Measurements from ENCODE around the gene RETREG2.

Gene RETREG2

DNA sequence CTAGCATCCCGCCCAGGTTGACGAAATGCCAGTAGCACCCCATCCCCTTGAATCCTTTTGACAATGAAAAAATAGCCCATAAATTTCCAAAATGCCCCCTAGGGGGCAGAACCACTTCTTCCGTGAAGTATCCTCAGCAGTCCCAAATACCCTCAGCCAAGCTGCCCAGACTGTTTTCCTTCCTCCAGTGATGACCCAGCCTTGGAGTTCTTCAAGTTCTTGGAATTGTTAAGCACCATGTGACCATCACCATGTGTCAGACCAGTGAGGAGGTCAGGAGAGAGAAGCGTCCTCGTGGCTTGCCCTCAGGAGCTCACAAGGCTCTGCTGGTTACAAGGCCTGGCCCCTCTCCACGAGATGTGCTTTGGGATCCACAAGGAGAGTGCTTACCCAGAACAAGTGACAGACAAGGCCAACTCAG, 6.8 kb upstream of the RETREG2 start:
- DNase-seq (ENCODE audit: low read depth): peak; percentile 87
- Histone ChIP-seq H3K27me3 (replicated peaks; ENCODE audit: control insufficient read depth, insufficient read depth, low read length) (no peaks in the 10 kb centered on the region), H3K4me1 (ENCODE audit: control insufficient read depth, insufficient read depth, low read length) (peaks cover 31% of the 10 kb centered on the region), H3K9ac (ENCODE audit: low read length) (peak overlapping the region; percentile 50), H3K36me3 (ENCODE audit: control insufficient read depth, insufficient read depth, low read length, severe bottlenecking) (peaks cover 28% of the 10 kb centered on the region), H3K4me3 (ENCODE audit: low read length) (no peak overlapping the region), H3K9me3 (ENCODE audit: control insufficient read depth, low read length) (no peaks in the 10 kb centered on the region)

DNA sequence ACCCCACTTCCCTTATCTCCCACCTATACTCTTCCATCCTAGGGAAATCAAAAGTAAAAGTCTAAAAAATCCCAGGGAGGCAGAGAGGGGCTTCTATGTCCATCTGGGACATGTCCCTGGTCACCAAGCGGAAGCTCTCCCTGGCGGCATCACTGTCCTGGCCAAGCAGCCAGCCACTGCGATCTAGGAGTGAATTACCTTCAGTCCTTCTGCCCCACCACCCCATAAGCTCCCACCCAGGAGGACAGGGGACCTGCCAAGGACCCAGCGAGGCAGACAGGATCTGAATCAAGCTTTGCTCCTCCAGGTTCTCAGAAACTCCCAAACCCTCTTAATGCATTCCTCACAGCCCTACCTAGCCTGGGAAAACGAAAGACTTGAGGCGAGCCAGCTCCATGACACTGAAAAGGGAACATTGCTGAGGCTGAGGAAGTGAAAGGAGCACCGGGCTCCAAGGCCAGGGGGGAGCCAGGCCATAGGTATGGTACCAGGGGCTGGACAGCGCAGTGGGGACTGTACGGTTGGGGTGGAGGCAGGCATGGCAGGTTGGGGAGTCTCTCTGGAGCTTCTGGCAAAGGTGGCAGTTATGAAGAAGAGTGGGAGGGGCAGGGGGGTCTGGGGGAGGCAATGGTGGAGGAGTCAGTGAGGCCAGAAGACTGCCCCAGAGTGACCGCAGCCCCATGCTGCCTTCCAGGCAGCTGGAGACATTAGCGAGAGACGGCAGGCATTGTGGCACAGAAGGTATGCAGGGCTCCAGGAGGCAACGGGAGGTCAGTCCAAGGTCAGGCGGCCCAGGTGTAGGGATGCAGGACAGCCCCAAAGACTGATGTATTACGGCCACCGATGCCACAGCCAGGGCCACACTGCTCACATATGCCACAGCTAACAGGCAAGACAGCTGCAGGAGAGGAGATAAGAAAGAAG, 5.6 kb upstream of the RETREG2 start:
- no peak for DNase-seq (ENCODE audit: low read depth)
- Histone ChIP-seq H3K9me3 (ENCODE audit: control insufficient read depth, low read length) (no peaks in the 10 kb centered on the region), H3K4me3 (ENCODE audit: low read length) (no peak overlapping the region), H3K4me1 (ENCODE audit: control insufficient read depth, insufficient read depth, low read length) (peaks cover 36% of the 10 kb centered on the region), H3K27me3 (replicated peaks; ENCODE audit: control insufficient read depth, insufficient read depth, low read length) (no peaks in the 10 kb centered on the region), H3K9ac (ENCODE audit: low read length) (peak overlapping the region; percentile 50), H3K36me3 (ENCODE audit: control insufficient read depth, insufficient read depth, low read length, severe bottlenecking) (peaks cover 28% of the 10 kb centered on the region)

DNA sequence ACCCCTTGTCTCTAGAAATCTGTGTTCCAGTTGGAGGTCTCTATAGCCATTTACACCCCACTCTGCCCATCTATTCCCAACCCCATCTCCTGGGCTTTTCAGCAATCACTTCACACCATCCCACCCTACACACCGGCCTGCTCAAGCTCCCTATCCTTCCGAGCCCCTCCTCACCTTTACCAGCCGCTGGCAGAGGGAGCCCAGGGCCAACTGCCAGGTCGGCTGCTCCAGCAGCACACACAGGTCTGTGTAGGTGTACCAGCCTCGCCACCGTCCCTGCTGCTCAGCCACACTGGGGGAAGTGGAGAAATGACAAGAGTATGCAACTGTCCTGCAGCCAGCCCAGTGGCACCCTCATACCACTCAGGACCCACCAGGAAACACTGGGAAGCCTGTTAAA, 4.9 kb upstream of the RETREG2 start:
- Histone ChIP-seq H3K4me1 (ENCODE audit: control insufficient read depth, insufficient read depth, low read length) (peaks cover 37% of the 10 kb centered on the region), H3K27me3 (replicated peaks; ENCODE audit: control insufficient read depth, insufficient read depth, low read length) (no peaks in the 10 kb centered on the region), H3K36me3 (ENCODE audit: control insufficient read depth, insufficient read depth, low read length, severe bottlenecking) (peaks cover 28% of the 10 kb centered on the region), H3K9me3 (ENCODE audit: control insufficient read depth, low read length) (no peaks in the 10 kb centered on the region), H3K4me3 (ENCODE audit: low read length) (no peak overlapping the region), H3K9ac (ENCODE audit: low read length) (no peak overlapping the region)
- no peak for DNase-seq (ENCODE audit: low read depth)

DNA sequence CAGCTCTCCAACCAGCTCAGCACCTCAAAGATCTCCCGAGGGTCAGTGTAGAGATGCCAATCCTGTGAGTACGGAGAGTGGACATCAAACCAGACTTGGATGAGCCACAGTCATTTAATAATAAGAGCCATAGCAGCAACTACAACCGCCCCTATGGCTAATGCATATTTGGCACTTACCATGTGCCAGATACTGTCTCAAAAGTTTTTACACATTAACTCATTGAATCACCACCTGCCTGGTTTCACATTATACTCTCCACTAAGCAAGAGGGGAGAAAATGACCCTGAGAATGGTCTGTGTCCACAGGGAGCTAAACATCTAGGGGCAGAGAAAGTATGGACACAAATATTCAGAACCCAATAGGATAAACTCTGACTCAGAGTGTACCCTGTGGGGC, 3.9 kb upstream of the RETREG2 start:
- Histone ChIP-seq H3K4me1 (ENCODE audit: control insufficient read depth, insufficient read depth, low read length) (peaks cover 42% of the 10 kb centered on the region), H3K27me3 (replicated peaks; ENCODE audit: control insufficient read depth, insufficient read depth, low read length) (no peaks in the 10 kb centered on the region), H3K9ac (ENCODE audit: low read length) (peak overlapping the region; percentile 16), H3K9me3 (ENCODE audit: control insufficient read depth, low read length) (no peaks in the 10 kb centered on the region), H3K36me3 (ENCODE audit: control insufficient read depth, insufficient read depth, low read length, severe bottlenecking) (peaks cover 28% of the 10 kb centered on the region), H3K4me3 (ENCODE audit: low read length) (no peak overlapping the region)
- DNase-seq (ENCODE audit: low read depth): no peak

DNA sequence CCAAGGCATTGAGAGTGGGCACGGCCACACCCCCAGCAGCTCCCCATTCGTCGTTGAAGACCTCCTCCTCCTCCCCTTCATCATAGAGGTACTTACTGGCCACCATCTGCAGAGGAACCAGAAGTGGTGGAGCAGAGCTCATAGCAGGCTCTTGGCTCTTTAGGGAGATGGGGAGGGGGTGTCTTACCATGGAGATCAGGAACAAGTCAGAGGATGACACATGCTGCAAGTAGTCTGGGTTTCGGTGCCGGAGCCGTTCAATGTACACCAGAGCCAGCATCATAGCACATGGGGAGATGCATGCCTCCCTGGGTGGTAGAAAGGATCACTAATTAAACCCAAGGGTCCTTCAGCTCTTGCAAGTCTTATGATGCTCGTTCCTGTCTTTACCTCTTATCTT, 3.3 kb upstream of the RETREG2 start:
- H3K9ac ChIP-seq (ENCODE audit: low read length): no peak overlapping the region
- peaks cover 28% of the 10 kb centered on the region for H3K36me3 ChIP-seq (ENCODE audit: control insufficient read depth, insufficient read depth, low read length, severe bottlenecking)
- no peak overlapping the region for H3K4me3 ChIP-seq (ENCODE audit: low read length)
- H3K4me1 ChIP-seq (ENCODE audit: control insufficient read depth, insufficient read depth, low read length): peaks cover 48% of the 10 kb centered on the region
- H3K27me3 ChIP-seq (replicated peaks; ENCODE audit: control insufficient read depth, insufficient read depth, low read length): no peaks in the 10 kb centered on the region
- no peak for DNase-seq (ENCODE audit: low read depth)
- no peaks in the 10 kb centered on the region for H3K9me3 ChIP-seq (ENCODE audit: control insufficient read depth, low read length)

DNA sequence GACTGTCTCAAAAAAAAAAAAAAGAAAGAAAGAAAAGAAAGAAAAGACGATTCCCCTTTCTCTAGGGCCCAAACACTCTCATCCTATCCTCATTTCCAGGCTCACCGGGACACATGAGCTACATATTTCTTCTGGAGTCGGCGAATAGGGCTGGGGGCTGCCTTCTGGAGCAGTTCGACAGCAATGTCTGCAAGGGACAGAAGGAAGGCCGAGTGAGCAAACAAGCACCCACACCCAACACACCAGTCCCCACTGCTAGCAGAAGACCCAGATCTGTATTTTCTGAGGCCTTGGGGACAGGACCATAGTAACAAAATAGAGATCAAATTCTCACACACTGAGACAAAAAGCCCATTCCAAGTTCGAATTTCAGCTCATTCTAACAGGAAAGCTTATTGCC, 2.6 kb upstream of the RETREG2 start:
- H3K9me3 ChIP-seq (ENCODE audit: control insufficient read depth, low read length): no peaks in the 10 kb centered on the region
- H3K27me3 ChIP-seq (replicated peaks; ENCODE audit: control insufficient read depth, insufficient read depth, low read length): no peaks in the 10 kb centered on the region
- peak overlapping the region; percentile 83 for H3K4me3 ChIP-seq (ENCODE audit: low read length)
- H3K4me1 ChIP-seq (ENCODE audit: control insufficient read depth, insufficient read depth, low read length): peaks cover 48% of the 10 kb centered on the region
- DNase-seq (ENCODE audit: low read depth): no peak
- H3K36me3 ChIP-seq (ENCODE audit: control insufficient read depth, insufficient read depth, low read length, severe bottlenecking): peaks cover 35% of the 10 kb centered on the region
- H3K9ac ChIP-seq (ENCODE audit: low read length): peak overlapping the region; percentile 99

DNA sequence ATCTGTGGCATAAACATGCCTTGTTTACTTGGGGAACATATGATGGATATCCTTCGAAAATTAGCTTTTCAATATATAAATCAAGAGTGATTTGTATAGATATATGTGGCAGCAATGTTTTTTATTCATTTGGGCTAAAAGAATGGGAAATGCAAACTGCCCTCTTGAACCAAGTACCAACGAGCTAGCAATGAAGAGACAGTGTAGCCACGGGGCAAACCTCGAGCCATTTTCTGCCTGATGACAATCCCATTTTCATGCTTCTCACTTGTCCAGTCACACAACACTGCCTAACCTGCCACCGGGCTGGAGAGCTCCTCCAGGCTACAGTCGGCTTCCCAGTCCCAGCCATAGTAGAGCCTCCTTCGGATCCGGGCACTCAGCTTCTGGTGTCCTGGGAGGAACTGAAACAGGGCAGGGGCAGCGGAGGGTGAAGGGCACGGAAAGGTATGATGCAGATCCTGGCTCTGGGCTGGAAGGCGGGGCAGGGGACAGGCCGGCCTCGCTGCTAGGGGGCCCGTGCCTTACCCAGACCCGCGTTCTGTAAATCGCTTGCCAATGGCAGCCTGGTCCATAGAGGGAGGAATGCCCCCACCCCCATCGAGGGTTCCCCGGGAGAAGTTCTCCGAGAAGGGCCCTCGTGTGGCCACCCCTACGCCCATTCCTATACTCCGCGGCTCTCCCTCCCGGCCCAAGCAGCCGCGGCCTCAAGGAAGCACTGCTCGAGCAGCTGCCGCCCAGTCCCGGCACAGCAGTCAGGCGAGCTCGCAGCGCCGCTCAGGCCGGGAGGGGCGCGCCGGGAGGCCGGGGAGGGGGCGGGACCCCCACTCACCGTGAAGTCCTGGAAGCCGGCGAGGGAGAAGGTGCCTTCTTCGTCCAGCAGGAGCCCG, 1.9 kb upstream of the RETREG2 start:
- H3K4me3 ChIP-seq (ENCODE audit: low read length): peak overlapping the region; percentile 83
- H3K36me3 ChIP-seq (ENCODE audit: control insufficient read depth, insufficient read depth, low read length, severe bottlenecking): peaks cover 42% of the 10 kb centered on the region
- H3K9ac ChIP-seq (ENCODE audit: low read length): peak overlapping the region; percentile 99
- H3K4me1 ChIP-seq (ENCODE audit: control insufficient read depth, insufficient read depth, low read length): peaks cover 42% of the 10 kb centered on the region
- H3K9me3 ChIP-seq (ENCODE audit: control insufficient read depth, low read length): no peaks in the 10 kb centered on the region
- no peaks in the 10 kb centered on the region for H3K27me3 ChIP-seq (replicated peaks; ENCODE audit: control insufficient read depth, insufficient read depth, low read length)
- DNase-seq (ENCODE audit: low read depth): peak; percentile 73

DNA sequence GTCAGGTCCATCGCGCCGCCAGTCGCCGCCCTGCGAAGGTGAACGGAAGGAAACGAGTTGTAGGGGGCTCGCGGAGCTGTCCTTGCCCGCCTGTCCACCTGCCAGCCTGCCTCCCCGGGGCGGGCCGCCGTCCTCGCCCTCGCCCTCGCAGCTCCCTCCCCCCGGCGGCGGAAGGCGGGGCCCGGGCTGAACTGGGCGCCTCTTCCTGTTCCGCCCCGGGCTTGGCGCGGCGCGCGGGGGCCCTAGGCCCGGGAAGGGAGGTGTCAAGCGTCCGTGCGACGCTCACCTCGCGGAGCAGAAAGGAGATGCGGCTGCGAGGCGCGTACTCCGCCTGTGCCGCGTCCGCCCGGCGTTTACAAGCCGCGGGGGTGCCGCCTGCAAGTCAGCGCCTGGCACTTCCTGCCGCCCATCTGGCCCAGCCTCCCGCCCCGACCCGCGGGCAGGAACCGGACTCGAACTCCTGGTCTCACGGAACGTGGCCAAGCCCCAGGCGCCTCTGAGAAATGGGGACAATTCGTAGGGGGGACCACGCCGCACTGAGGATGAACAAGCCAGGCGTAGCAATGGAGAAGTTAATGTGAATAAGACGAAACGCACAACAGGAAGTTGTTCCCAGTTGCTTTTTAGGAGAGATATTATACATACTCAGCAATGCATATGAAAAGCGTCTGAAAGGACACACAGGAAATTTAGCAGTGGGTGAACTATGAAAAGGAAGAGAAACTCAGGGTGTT, 1.1 kb upstream of the RETREG2 start, which contains the start of gene CNPPD1:
Gene CNPPD1, minus strand, starts transcription at position 108 of the 734 bp plus-strand sequence. Its CDS starts 97 bp downstream, at position 11.
- Histone ChIP-seq H3K9me3 (ENCODE audit: control insufficient read depth, low read length) (no peaks in the 10 kb centered on the region), H3K4me1 (ENCODE audit: control insufficient read depth, insufficient read depth, low read length) (peaks cover 36% of the 10 kb centered on the region), H3K9ac (ENCODE audit: low read length) (peak within 1 kb of the TSS; percentile 99), H3K4me3 (ENCODE audit: low read length) (peak within 1 kb of the TSS; percentile 83), H3K27me3 (replicated peaks; ENCODE audit: control insufficient read depth, insufficient read depth, low read length) (no peaks in the 10 kb centered on the region), H3K36me3 (ENCODE audit: control insufficient read depth, insufficient read depth, low read length, severe bottlenecking) (peaks cover 50% of the 10 kb centered on the region)
- peak; percentile 93 for DNase-seq (ENCODE audit: low read depth)

DNA sequence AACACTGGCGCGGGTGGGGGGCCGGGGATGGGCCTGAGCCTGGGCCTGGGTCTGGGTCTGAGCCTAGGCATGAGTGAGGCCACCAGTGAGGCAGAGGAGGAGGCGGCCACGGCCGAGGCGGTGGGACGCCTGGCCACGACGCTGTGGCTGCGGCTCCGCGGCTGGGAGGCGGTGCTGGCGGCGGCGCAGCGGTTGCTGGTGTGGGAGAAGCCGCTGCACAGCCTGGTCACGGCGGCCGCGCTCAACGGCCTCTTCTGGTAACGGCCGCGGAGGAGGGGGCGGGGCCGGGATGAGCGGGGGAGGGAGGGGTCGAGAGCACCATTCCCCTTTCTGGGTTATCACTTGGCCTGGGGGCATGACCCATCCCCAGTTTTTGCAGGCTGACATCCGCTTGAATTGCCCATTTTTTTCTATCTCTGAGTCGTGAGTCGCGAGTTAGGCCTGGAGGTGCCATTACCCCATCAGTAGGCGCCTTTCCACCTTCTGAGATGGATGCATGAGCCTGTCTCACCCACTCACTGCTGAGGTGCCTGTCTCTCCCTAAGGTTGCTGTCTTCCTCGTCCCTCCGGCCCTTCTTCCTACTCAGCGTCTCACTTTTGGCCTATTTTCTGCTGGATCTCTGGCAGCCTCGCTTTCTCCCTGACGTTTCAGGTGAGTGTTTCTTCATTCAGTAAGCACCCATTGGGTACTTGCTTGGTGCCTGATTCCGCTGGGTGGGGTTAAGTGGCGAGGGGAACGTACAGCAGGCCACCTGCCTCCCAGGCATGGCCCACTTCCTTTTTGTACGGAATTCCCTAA, 501 bp downstream of the RETREG2 start:
- Histone ChIP-seq H3K9ac (ENCODE audit: low read length) (peak overlapping the region; percentile 99), H3K4me3 (ENCODE audit: low read length) (peak overlapping the region; percentile 83), H3K36me3 (ENCODE audit: control insufficient read depth, insufficient read depth, low read length, severe bottlenecking) (peaks cover 52% of the 10 kb centered on the region), H3K4me1 (ENCODE audit: control insufficient read depth, insufficient read depth, low read length) (peaks cover 36% of the 10 kb centered on the region), H3K9me3 (ENCODE audit: control insufficient read depth, low read length) (no peaks in the 10 kb centered on the region), H3K27me3 (replicated peaks; ENCODE audit: control insufficient read depth, insufficient read depth, low read length) (no peaks in the 10 kb centered on the region)
- DNase-seq (ENCODE audit: low read depth): peak; percentile 69
